Stimulated activated naive B cell treated with anti-CD40 and anti-IgM and Interleukin-4, amounts not matched to agents 10 μg/mL and 1 μg/mL and 100 μg/mL, for 72 hours (primary cell): Measurements from ENCODE around the gene DPH7.

Experiments used
- ATAC-seq, 2 donors: fragments of 150-1000 bp; cut with Tn5 transposase; replicated peaks; 2 replicates each; pipeline ENCODE4 v1.10.0; 2021; ENCODE audit warnings: moderate library complexity in 1 of 2
- DNase-seq: peaks from one replicate; pipeline ENCODE4 v3.0.0; 2021
- H3K27ac Mint-ChIP-seq: one replicate; pipeline ENCODE4 v1.8.0; 2022; ENCODE audit warnings: mild to moderate bottlenecking, mixed read lengths
- H3K27me3 Mint-ChIP-seq, 2 donors: one replicate each; pipeline ENCODE4 v1.8.0; 2022; ENCODE audit warnings: mixed read lengths in 2 of 2
- H3K36me3 Mint-ChIP-seq, 2 donors: one replicate each; pipeline ENCODE4 v1.8.0; 2022; ENCODE audit warnings: mixed read lengths in 2 of 2, mild to moderate bottlenecking in 1 of 2
- H3K4me1 Mint-ChIP-seq, 2 donors: one replicate each; pipeline ENCODE4 v1.8.0; 2022; ENCODE audit warnings: mixed read lengths in 2 of 2, mild to moderate bottlenecking in 1 of 2
- H3K4me3 Mint-ChIP-seq, 2 donors: one replicate each; pipeline ENCODE4 v1.8.0; 2022; ENCODE audit warnings: mild to moderate bottlenecking in 2 of 2, mixed read lengths in 2 of 2, moderate library complexity in 1 of 2
- H3K9me3 Mint-ChIP-seq, 2 donors: one replicate each; pipeline ENCODE4 v1.8.0; 2022; ENCODE audit warnings: mixed read lengths in 2 of 2, mild to moderate bottlenecking in 1 of 2

The DPH7 gene

GRCh38 chr9:137593176-137593575, 14.5 kb upstream of the DPH7 start:
- Mint-ChIP-seq H3K36me3 (peaks cover 0 to 13% of the 10 kb centered on the region in 2 donors), H3K4me3 (no peak overlapping the region), H3K27ac (no peak overlapping the region), H3K9me3 (no peaks in the 10 kb centered on the region), H3K4me1 (peaks cover 6 to 17% of the 10 kb centered on the region in 2 donors), H3K27me3 (no peaks in the 10 kb centered on the region)
- DNase-seq (no peak), ATAC-seq (no peak)

DNA sequence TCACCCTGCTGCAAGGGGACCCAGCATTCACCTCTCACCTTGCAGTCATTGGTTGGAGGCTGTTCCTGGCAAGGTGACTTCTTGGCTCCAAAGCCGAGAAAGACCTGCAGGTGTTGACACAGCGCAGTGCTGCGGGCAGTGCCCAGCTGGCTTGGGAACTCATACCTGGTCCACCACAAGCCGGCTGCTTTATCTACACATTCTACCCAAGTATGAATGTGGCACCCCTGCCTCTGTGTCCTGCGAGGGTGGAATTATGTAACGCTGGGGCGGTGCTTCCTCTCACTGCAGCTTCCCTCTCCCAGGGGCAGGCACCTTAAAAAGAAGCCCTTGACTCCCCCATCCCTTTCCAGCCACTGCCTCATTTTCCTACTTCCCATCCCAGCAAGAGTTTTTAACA, 14.0 kb upstream of the DPH7 start:
- no peak overlapping the region for H3K27ac Mint-ChIP-seq
- H3K4me1 Mint-ChIP-seq = peaks cover 10 to 21% of the 10 kb centered on the region in 2 donors
- H3K9me3 Mint-ChIP-seq = no peaks in the 10 kb centered on the region
- no peaks in the 10 kb centered on the region for H3K27me3 Mint-ChIP-seq
- no peak for DNase-seq
- no peak overlapping the region for H3K4me3 Mint-ChIP-seq
- H3K36me3 Mint-ChIP-seq = peaks cover 4 to 17% of the 10 kb centered on the region in 2 donors
- ATAC-seq = no peak

- ATAC-seq = peak; percentile 92 to 94
- peaks cover 12 to 23% of the 10 kb centered on the region in 2 donors for H3K4me1 Mint-ChIP-seq
- no peaks in the 10 kb centered on the region for H3K27me3 Mint-ChIP-seq
- no peaks in the 10 kb centered on the region for H3K9me3 Mint-ChIP-seq
- H3K27ac Mint-ChIP-seq = peak within 1 kb of the TSS; percentile 100
- peaks cover 14 to 28% of the 10 kb centered on the region in 2 donors for H3K36me3 Mint-ChIP-seq
- DNase-seq = peak; percentile 85
- peak within 1 kb of the TSS; percentile 87 to 100 for H3K4me3 Mint-ChIP-seq
Measured at GRCh38 chr9:137590469-137591383, 12.0 kb upstream of the DPH7 start, which contains the start of gene ZMYND19. ZMYND19 (minus strand) TSS chr9:137590512; CDS start chr9:137590263, 249 bp downstream.

- DNase-seq (no peak), ATAC-seq (peak; percentile 29 to 43)
- H3K27ac Mint-ChIP-seq = no peak overlapping the region
- H3K4me3 Mint-ChIP-seq = no peak overlapping the region
- H3K27me3 Mint-ChIP-seq = no peaks in the 10 kb centered on the region
- H3K4me1 Mint-ChIP-seq = peaks cover 12 to 23% of the 10 kb centered on the region in 2 donors
- H3K36me3 Mint-ChIP-seq = peaks cover 14 to 31% of the 10 kb centered on the region in 2 donors
- no peaks in the 10 kb centered on the region for H3K9me3 Mint-ChIP-seq
Measured at GRCh38 chr9:137590123-137590468, 11.4 kb upstream of the DPH7 start.

- Mint-ChIP-seq H3K27me3 (no peaks in the 10 kb centered on the region), H3K9me3 (no peaks in the 10 kb centered on the region), H3K27ac (peak overlapping the region; percentile 87), H3K36me3 (peaks cover 14 to 30% of the 10 kb centered on the region in 2 donors), H3K4me3 (peak overlapping the region; percentile 85), H3K4me1 (peaks cover 12 to 23% of the 10 kb centered on the region in 2 donors)
- DNase-seq (no peak), ATAC-seq (peak; percentile 5 to 6)
Measured at GRCh38 chr9:137589441-137590122, 10.9 kb upstream of the DPH7 start.

DNA sequence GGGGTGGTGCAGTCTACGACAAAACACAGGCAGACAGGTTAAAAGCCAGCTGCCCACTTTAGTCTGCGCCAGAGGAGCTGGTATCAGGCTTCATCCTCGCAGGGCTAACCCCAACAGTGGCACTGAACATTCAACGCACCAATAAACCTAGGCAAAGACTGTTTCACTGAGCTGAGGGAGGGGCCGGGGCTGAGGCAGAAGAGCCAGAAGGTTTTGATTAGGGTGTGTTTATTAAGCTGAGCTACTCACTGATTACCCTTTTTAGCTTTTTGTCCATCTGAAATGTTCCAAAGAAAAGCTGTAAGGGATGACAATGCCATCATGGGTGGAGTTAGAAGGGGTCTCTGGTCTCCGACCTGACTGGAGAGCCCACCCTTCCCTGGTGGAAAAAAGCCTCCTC, 10.2 kb upstream of the DPH7 start:
- H3K4me3 Mint-ChIP-seq = peak overlapping the region; percentile 55 to 85

GRCh38 chr9:137588311-137588710, 9.6 kb upstream of the DPH7 start:
- Mint-ChIP-seq H3K9me3 (no peaks in the 10 kb centered on the region), H3K4me3 (peak overlapping the region; percentile 29 to 55), H3K27me3 (no peaks in the 10 kb centered on the region), H3K27ac (peak overlapping the region; percentile 74), H3K36me3 (peaks cover 18 to 29% of the 10 kb centered on the region in 2 donors), H3K4me1 (peaks cover 13 to 27% of the 10 kb centered on the region in 2 donors)
- DNase-seq (no peak), ATAC-seq (no peak)

More for the DNA sequence above, 10.2 kb upstream of the DPH7 start:
- Mint-ChIP-seq H3K36me3 (peaks cover 14 to 29% of the 10 kb centered on the region in 2 donors), H3K4me1 (peaks cover 12 to 23% of the 10 kb centered on the region in 2 donors), H3K9me3 (no peaks in the 10 kb centered on the region), H3K27me3 (no peaks in the 10 kb centered on the region), H3K27ac (no peak overlapping the region)
- no peak for ATAC-seq
- DNase-seq = no peak

DNA sequence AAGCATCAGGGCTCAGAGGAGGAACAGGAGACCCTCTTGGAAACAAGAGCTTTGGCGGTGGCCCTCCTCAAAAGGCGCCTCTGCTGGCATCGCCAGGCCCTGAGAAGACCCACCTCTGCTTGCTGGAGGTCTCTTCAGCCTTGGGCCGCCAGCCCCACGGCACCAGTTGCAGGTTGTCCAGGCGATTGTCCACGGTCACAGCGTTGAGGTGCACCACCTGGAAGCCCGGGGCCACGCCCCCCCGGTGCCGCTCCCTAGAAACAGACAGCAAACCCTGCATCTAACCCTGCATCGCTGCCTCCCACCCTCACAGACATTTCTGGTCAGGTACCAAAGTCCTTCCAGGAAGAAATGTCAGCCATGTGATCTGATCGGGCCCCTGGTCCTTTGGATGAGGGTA, 8.1 kb upstream of the DPH7 start:
- peaks cover 14 to 26% of the 10 kb centered on the region in 2 donors for H3K4me1 Mint-ChIP-seq
- H3K9me3 Mint-ChIP-seq = no peaks in the 10 kb centered on the region
- DNase-seq (no peak), ATAC-seq (no peak)
- no peak overlapping the region for H3K4me3 Mint-ChIP-seq
- H3K36me3 Mint-ChIP-seq = peaks cover 27 to 33% of the 10 kb centered on the region in 2 donors
- no peak overlapping the region for H3K27ac Mint-ChIP-seq
- H3K27me3 Mint-ChIP-seq = no peaks in the 10 kb centered on the region

DNA sequence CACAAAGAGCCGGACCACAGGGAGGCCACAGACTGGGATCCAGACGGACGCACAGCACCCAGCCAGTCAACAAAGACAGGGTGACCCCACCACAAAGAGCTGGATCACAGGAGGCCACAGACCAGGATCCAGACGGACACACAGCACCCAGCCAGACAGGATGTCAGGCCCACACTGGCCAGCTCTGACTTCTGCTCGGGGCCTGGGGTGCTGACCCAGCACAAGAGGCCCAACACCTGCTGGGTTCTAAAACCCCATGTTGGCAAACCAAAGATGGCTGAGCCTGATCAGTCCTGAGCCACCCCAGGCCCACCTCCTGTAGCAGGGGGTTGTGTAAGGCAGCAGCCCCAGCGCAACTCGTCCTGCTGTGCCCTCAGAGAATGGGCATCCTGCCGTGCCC, 5.2 kb upstream of the DPH7 start:
- ATAC-seq (no peak), DNase-seq (no peak)
- Mint-ChIP-seq H3K36me3 (peaks cover 38 to 39% of the 10 kb centered on the region in 2 donors), H3K27me3 (no peaks in the 10 kb centered on the region), H3K27ac (no peak overlapping the region), H3K4me1 (peaks cover 8 to 26% of the 10 kb centered on the region in 2 donors), H3K4me3 (no peak overlapping the region), H3K9me3 (no peaks in the 10 kb centered on the region)

DNA sequence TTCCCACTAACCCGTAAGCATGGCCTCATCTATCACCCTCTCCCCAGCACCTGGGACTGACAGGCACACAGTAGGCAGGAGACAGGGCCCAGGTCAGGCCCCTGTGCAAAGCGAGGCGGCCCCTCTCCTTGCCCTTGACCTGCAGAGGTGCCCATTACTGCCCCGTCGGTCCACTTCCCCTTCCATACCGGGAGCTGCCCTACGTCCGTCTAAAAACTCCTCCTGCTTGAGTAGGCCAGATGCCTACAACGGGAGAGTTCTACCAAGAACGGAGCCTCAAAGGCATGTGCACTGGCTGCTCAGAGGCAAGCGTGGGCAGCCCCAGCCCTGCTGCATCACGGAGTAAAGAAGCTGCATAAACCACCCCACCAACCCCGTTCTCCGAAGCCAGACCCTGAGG, 4.6 kb upstream of the DPH7 start:
- peaks cover 8 to 23% of the 10 kb centered on the region in 2 donors for H3K4me1 Mint-ChIP-seq
- H3K9me3 Mint-ChIP-seq = no peaks in the 10 kb centered on the region
- peaks cover 38 to 39% of the 10 kb centered on the region in 2 donors for H3K36me3 Mint-ChIP-seq
- no peak for ATAC-seq
- no peak overlapping the region for H3K27ac Mint-ChIP-seq
- DNase-seq = no peak
- H3K27me3 Mint-ChIP-seq = no peaks in the 10 kb centered on the region
- H3K4me3 Mint-ChIP-seq = no peak overlapping the region

DNA sequence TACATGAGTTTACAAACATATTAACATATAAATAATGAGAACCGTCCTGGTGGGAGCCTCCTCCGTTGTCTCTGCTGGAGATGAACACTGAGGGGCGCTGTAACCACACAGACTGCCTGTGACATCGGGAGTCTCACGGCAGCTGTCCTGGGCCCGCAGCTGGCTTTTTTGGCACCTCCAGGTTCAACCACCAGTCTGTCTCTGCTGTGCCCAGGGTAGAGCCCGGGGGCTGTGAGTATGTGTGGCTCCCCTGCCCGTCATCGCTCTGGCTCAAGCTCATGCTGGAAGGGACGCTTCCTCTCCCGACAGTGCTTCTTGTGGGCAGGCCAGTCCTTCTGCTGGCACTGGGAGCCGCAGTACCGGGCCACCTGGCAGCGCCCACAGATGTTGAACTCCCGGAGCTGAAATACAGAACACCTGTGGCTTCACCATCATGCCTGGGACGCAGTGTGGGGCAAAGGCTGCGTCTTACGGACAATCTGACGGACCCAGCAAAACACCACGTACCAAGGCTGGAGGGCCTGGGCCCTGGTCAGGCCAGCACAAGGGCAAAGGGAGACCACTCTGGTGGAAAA, 3.6 kb upstream of the DPH7 start:
- Mint-ChIP-seq H3K9me3 (no peaks in the 10 kb centered on the region), H3K4me1 (peaks cover 7 to 22% of the 10 kb centered on the region in 2 donors), H3K36me3 (peaks cover 31 to 33% of the 10 kb centered on the region in 2 donors), H3K27me3 (no peaks in the 10 kb centered on the region), H3K4me3 (no peak overlapping the region), H3K27ac (peak overlapping the region; percentile 31)
- ATAC-seq (no peak), DNase-seq (no peak)

DNA sequence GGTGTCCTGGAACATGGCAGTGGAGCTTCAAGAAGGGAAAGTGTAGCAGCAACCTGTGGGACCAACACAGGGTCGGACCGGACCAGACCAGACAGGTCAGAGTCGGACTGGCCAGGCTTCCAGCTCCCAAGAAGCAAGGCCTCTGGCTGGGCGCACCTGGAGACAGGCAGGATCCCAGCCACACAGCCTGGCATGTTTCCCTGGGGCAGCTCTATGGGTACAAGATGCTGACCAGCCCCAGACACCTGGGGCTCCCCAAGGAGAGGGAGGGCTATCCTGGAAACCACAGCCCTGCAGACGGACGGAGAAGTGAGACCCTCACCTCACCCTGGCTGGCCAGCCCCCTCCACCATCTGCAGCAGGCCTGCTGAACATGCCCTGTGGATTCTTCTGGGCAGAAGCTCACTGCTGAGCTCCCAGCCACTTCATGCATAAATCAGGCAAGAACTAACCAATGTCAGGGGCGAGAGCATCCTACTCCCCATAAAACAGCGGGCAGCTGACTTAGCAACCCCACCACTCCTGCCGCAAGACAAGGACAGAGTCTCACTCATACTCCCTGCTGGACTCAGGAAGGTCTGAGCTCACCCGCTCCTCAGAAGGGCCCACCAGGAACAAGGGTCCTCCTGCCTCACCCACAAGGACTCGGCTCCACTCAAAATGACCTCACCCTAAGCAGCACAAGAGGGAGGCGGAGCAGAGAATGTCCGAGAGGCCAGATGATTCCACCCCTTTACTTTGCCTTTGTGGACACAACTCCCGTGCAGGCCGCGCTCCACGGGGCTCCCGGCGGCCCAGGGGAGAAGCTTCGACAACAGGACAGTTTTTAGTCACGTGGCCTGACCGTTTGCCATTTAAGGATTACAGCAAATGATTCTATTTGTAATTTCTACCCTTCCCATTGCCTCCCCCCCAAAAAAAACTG, 2.9 kb upstream of the DPH7 start:
- peaks cover 10 to 30% of the 10 kb centered on the region in 2 donors for H3K4me1 Mint-ChIP-seq
- H3K27me3 Mint-ChIP-seq = no peaks in the 10 kb centered on the region
- no peak for ATAC-seq
- no peak for DNase-seq
- H3K36me3 Mint-ChIP-seq = peaks cover 30 to 32% of the 10 kb centered on the region in 2 donors
- no peak overlapping the region for H3K4me3 Mint-ChIP-seq
- peak overlapping the region; percentile 31 for H3K27ac Mint-ChIP-seq
- H3K9me3 Mint-ChIP-seq = no peaks in the 10 kb centered on the region

GRCh38 chr9:137580954-137581322, 2.2 kb upstream of the DPH7 start:
- no peak for ATAC-seq

More at GRCh38 chr9:137580954-137581322, 2.2 kb upstream of the DPH7 start:
- H3K4me3 Mint-ChIP-seq = no peak overlapping the region
- DNase-seq = no peak
- H3K27ac Mint-ChIP-seq = no peak overlapping the region
- H3K36me3 Mint-ChIP-seq = peaks cover 26 to 27% of the 10 kb centered on the region in 2 donors
- H3K27me3 Mint-ChIP-seq = no peaks in the 10 kb centered on the region
- H3K9me3 Mint-ChIP-seq = no peaks in the 10 kb centered on the region
- peaks cover 11 to 36% of the 10 kb centered on the region in 2 donors for H3K4me1 Mint-ChIP-seq
